GM18868 (cell line): ENCODE data around the gene REXO1.

ENCODE experiments used
- ATAC-seq: cut with Tn5 transposase; IDR thresholded peaks from one replicate; pipeline ENCODE4 v1.9.1; 2021; ENCODE audit warnings: mild to moderate bottlenecking, moderate library complexity; ENCODE audit not compliant: unreplicated experiment

Gene REXO1

GRCh38 chr19:1768918-1769644, 79.2 kb downstream of the REXO1 start:
- ATAC-seq: no peak

GRCh38 chr19:1768248-1768647, 80.0 kb downstream of the REXO1 start:
- ATAC-seq: no peak

GRCh38 chr19:1767464-1767933, 80.8 kb downstream of the REXO1 start:
- ATAC-seq: no peak

GRCh38 chr19:1766800-1767352, 81.4 kb downstream of the REXO1 start:
- no peak for ATAC-seq

- no peak for ATAC-seq
Observed at GRCh38 chr19:1765904-1766799, 82.1 kb downstream of the REXO1 start.
